Choroid plexus epithelial cell (primary cell): Measurements from ENCODE around the gene SNRNP200.

Experiments
- DNase-seq: peaks from one replicate; pipeline ENCODE4 v3.0.0-alpha.2; 2010; ENCODE audit warnings: low read depth
- H3K4me3 ChIP-seq: 2 replicates; pipeline ENCODE4 v1.5.1; 2011; ENCODE audit warnings: low read depth, mild to moderate bottlenecking, control low read depth, low read length, moderate library complexity
- CTCF ChIP-seq: conservative IDR thresholded peaks from 2 replicates; pipeline ENCODE4 v1.5.1; 2011; ENCODE audit warnings: low read depth, mild to moderate bottlenecking, control low read depth, inconsistent platforms, low read length, moderate library complexity

SNRNP200 gene

GRCh38 chr2:96336104-96336775 is 30.9 kb upstream of the SNRNP200 start:
- H3K4me3 ChIP-seq, result peak overlapping the region; percentile 88
- no peak for DNase-seq
- TF ChIP-seq CTCF, result no peak

- no peak for DNase-seq
- TF ChIP-seq CTCF, result no peak
- no peak overlapping the region for H3K4me3 ChIP-seq
Measured at GRCh38 chr2:96333708-96334107, 28.4 kb upstream of the SNRNP200 start.

GRCh38 chr2:96330407-96330806 is 25.1 kb upstream of the SNRNP200 start:
- DNase-seq, result no peak
- TF ChIP-seq CTCF, result no peak
- H3K4me3 ChIP-seq, result no peak overlapping the region

GRCh38 chr2:96329874-96330273 is 24.5 kb upstream of the SNRNP200 start:
- no peak for TF ChIP-seq CTCF
- DNase-seq, result no peak
- no peak overlapping the region for H3K4me3 ChIP-seq

GRCh38 chr2:96329456-96329855 is 24.1 kb upstream of the SNRNP200 start:
- peak; percentile 74 for DNase-seq
- no peak for TF ChIP-seq CTCF
- no peak overlapping the region for H3K4me3 ChIP-seq

- H3K4me3 ChIP-seq, result no peak overlapping the region
- no peak for TF ChIP-seq CTCF
- no peak for DNase-seq
Measured at GRCh38 chr2:96326990-96327820, 21.9 kb upstream of the SNRNP200 start.
